Neural progenitor cell (in vitro differentiated cells): Measurements from ENCODE around the gene LIPN. TPM values are rescaled to one million over a fixed set of nuclear protein-coding genes. Genes with fewer than 3 reads are reported as not detected.

ENCODE experiments used
- DNase-seq: peaks from one replicate; pipeline ENCODE4 v3.0.0-alpha.2; 2016; ENCODE audit warnings: low spot score
- H2AFZ ChIP-seq: fragments of 200-600 bp; sonication (generic); replicated peaks from 2 replicates; pipeline ENCODE4 v1.6.1; 2016; ENCODE audit warnings: antibody characterized with exemption
- H3F3A ChIP-seq: fragments of 200-600 bp; sonication (generic); 2 replicates; pipeline ENCODE4 v1.6.1; 2016; ENCODE audit warnings: antibody characterized with exemption, low read depth
- H3K27ac ChIP-seq: fragments of 200-600 bp; sonication (generic); 2 replicates; pipeline ENCODE4 v1.5.1; 2016; ENCODE audit warnings: mild to moderate bottlenecking
- H3K27me3 ChIP-seq: fragments of 200-600 bp; sonication (generic); 2 replicates; pipeline ENCODE4 v1.6.1; 2016; ENCODE audit warnings: mild to moderate bottlenecking, moderate library complexity
- H3K36me3 ChIP-seq: fragments of 200-600 bp; sonication (generic); 2 replicates; pipeline ENCODE4 v1.5.1; 2016
- H3K4me1 ChIP-seq: fragments of 200-600 bp; sonication (generic); 2 replicates; pipeline ENCODE4 v1.6.1; 2016; ENCODE audit warnings: mixed run types
- H3K4me2 ChIP-seq: fragments of 200-600 bp; sonication (generic); 2 replicates; pipeline ENCODE4 v1.6.1; 2016
- H3K4me3 ChIP-seq: fragments of 200-600 bp; sonication (generic); 2 replicates; pipeline ENCODE4 v1.5.1; 2016
- H3K79me2 ChIP-seq: fragments of 200-600 bp; sonication (generic); 2 replicates; pipeline ENCODE4 v1.6.1; 2016; ENCODE audit warnings: low read depth
- H3K9ac ChIP-seq: fragments of 200-600 bp; sonication (generic); 2 replicates; pipeline ENCODE4 v1.6.1; 2016
- H3K9me3 ChIP-seq: fragments of 200-600 bp; sonication (generic); 2 replicates; pipeline ENCODE4 v1.5.1; 2016; ENCODE audit warnings: low read depth
- H4K20me1 ChIP-seq: fragments of 200-600 bp; sonication (generic); 2 replicates; pipeline ENCODE4 v1.6.1; 2016; ENCODE audit warnings: low read depth
- H3K27ac Mint-ChIP-seq: 3 replicates; pipeline ENCODE4 v1.8.0; 2021; ENCODE audit warnings: mixed read lengths
- H3K27me3 Mint-ChIP-seq: 2 replicates; pipeline ENCODE4 v1.8.0; 2022; ENCODE audit warnings: low read depth, mild to moderate bottlenecking, inconsistent platforms, moderate library complexity, mixed read lengths; ENCODE audit not compliant: insufficient read depth
- H3K36me3 Mint-ChIP-seq: 3 replicates; pipeline ENCODE4 v1.8.0; 2021; ENCODE audit warnings: mixed read lengths
- H3K4me1 Mint-ChIP-seq: 3 replicates; pipeline ENCODE4 v1.8.0; 2021; ENCODE audit warnings: mixed read lengths
- H3K4me3 Mint-ChIP-seq: 3 replicates; pipeline ENCODE4 v1.8.0; 2021; ENCODE audit warnings: mild to moderate bottlenecking, moderate library complexity, mixed read lengths
- H3K9me3 Mint-ChIP-seq: 3 replicates; pipeline ENCODE4 v1.8.0; 2020; ENCODE audit warnings: mixed read lengths
- CTCF ChIP-seq: fragments of 200-600 bp; sonication (generic); IDR thresholded peaks from 2 replicates; pipeline ENCODE4 v1.5.1; 2017; ENCODE audit warnings: antibody characterized with exemption, mild to moderate bottlenecking
- EZH2 ChIP-seq: fragments of 200-600 bp; sonication (generic); IDR thresholded peaks from 2 replicates; pipeline ENCODE4 v1.6.1; 2017; ENCODE audit warnings: antibody characterized with exemption, mild to moderate bottlenecking, moderate library complexity
- EZH2phosphoT487 ChIP-seq: fragments of 200-600 bp; sonication (generic); IDR thresholded peaks from 2 replicates; pipeline ENCODE4 v1.6.1; 2017; ENCODE audit warnings: antibody characterized with exemption
- total RNA-seq: library from RNA; depleted of rRNA; stranded (reverse); fragments of >200 nt; gene quantifications from 2 replicates; pipeline ENCODE4 v1.2.3, GENCODE V29; 2015; ENCODE audit warnings: low replicate concordance

The LIPN gene
- total RNA-seq, 1 donor from 2014 or later, result not detected

DNA sequence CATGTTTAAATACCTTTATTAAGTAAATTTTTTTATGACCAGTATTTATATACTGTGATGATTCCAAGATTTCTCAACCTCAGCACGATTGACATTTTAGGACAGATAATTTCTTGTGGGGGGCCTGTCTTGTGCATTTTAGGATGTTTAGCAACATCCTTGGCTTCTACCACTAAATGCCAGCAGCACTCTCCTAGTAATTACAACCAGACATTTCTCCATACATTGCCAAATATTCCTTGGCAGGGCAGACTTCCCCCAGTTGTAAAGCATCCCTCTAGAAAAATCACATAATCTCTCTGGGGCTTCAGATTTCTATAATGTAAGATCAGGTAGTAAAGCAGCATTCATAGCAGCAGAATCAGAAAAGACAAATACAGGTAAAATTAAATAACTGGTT is 34.9 kb downstream of the LIPN start:
- no peaks in the 10 kb centered on the region for H3K4me1 Mint-ChIP-seq
- H3K4me2 ChIP-seq, result no peak overlapping the region

GRCh38 chr10:88800152-88801125 is 40.6 kb downstream of the LIPN start:
- Histone ChIP-seq H4K20me1 (no peaks in the 10 kb centered on the region), H3K4me3 (no peak overlapping the region), H3K27me3 (no peaks in the 10 kb centered on the region), H3K9me3 (no peaks in the 10 kb centered on the region), H3K4me2 (no peak overlapping the region), H2AFZ (no peak overlapping the region), H3K36me3 (no peaks in the 10 kb centered on the region), H3K27ac (no peak overlapping the region), H3F3A (no peaks in the 10 kb centered on the region), H3K4me1 (no peaks in the 10 kb centered on the region), H3K9ac (no peak overlapping the region), H3K79me2 (no peaks in the 10 kb centered on the region)
- H3K9me3 Mint-ChIP-seq, result no peaks in the 10 kb centered on the region
- peaks cover 4% of the 10 kb centered on the region for H3K4me1 Mint-ChIP-seq
- H3K27ac Mint-ChIP-seq, result no peak overlapping the region
- TF ChIP-seq CTCF (no peak), EZH2 (no peak), EZH2phosphoT487 (no peak)
- DNase-seq, result no peak
- peaks cover 5% of the 10 kb centered on the region for H3K27me3 Mint-ChIP-seq
- no peaks in the 10 kb centered on the region for H3K36me3 Mint-ChIP-seq
- no peak overlapping the region for H3K4me3 Mint-ChIP-seq

More for the DNA sequence above, 34.9 kb downstream of the LIPN start:
- no peaks in the 10 kb centered on the region for H3K9me3 ChIP-seq
- DNase-seq, result no peak
- H3F3A ChIP-seq, result no peaks in the 10 kb centered on the region
- no peak overlapping the region for H3K4me3 ChIP-seq
- H3K36me3 Mint-ChIP-seq, result no peaks in the 10 kb centered on the region
- peaks cover 7% of the 10 kb centered on the region for H3K27me3 Mint-ChIP-seq
- TF ChIP-seq EZH2 (no peak), CTCF (no peak), EZH2phosphoT487 (no peak)
- H3K4me3 Mint-ChIP-seq, result no peak overlapping the region
- no peak overlapping the region for H3K9ac ChIP-seq
- H3K27me3 ChIP-seq, result no peaks in the 10 kb centered on the region
- H4K20me1 ChIP-seq, result no peaks in the 10 kb centered on the region
- no peaks in the 10 kb centered on the region for H3K4me1 ChIP-seq
- H2AFZ ChIP-seq, result no peak overlapping the region
- no peak overlapping the region for H3K27ac Mint-ChIP-seq
- H3K9me3 Mint-ChIP-seq, result no peaks in the 10 kb centered on the region
- H3K27ac ChIP-seq, result no peak overlapping the region
- H3K79me2 ChIP-seq, result no peaks in the 10 kb centered on the region
- no peaks in the 10 kb centered on the region for H3K36me3 ChIP-seq

DNA sequence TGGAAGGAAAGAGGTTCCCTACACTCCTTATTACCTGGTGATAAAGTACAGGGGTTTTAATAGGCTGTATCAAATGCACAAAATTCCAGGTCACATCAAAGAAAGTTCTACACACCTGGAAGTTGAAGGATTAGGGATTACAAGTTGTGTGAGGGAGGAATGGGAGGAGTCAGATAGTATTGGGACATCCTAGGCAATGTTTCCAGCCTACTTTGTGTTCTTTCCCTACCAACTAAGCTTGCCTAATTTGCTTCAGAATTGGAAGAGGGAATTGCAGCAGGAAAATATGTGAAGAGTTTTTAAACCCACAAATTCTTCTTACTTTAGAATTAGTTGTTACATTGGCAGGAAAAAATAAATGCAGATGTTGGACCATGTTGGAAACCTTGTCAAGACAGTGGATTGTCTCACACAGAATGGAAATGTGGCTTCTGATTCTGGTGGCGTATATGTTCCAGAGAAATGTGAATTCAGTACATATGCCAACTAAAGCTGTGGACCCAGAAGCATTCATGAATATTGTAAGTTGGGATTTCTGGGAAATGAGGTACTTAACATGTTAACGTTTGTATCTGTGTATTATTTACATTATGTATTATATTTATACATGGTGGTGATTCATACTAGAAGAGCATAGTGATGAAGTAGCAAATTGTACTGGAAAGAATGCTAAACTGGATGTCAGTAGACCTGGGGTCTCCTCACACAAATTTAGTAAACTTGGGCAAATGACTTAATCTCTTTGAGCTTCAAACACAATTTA is 42.9 kb downstream of the LIPN start, which contains the start of gene LIPM:
Gene LIPM (plus strand): TSS at position 208 of the 763 bp plus-strand sequence. CDS start 167 bp downstream, at position 375.
- Mint-ChIP-seq H3K27me3 (peaks cover 5% of the 10 kb centered on the region), H3K9me3 (no peaks in the 10 kb centered on the region), H3K4me3 (no peak within 1 kb of the TSS), H3K27ac (no peak within 1 kb of the TSS), H3K36me3 (no peaks in the 10 kb centered on the region), H3K4me1 (peaks cover 4% of the 10 kb centered on the region)
- H3K79me2 ChIP-seq, result no peaks in the 10 kb centered on the region
- no peaks in the 10 kb centered on the region for H3K27me3 ChIP-seq
- no peak within 1 kb of the TSS for H2AFZ ChIP-seq
- H3K36me3 ChIP-seq, result no peaks in the 10 kb centered on the region
- TF ChIP-seq CTCF, result no peak
- TF ChIP-seq EZH2phosphoT487, result no peak
- no peak for TF ChIP-seq EZH2
- no peak for DNase-seq
- H3K4me3 ChIP-seq, result no peak within 1 kb of the TSS
- no peak within 1 kb of the TSS for H3K4me2 ChIP-seq
- no peak within 1 kb of the TSS for H3K9ac ChIP-seq
- H3K27ac ChIP-seq, result no peak within 1 kb of the TSS
- no peaks in the 10 kb centered on the region for H3K9me3 ChIP-seq
- no peaks in the 10 kb centered on the region for H3F3A ChIP-seq
- H3K4me1 ChIP-seq, result no peaks in the 10 kb centered on the region
- no peaks in the 10 kb centered on the region for H4K20me1 ChIP-seq
